SKM-1 treated with dmso at 0.1 percent for 144 hours (cell line): ENCODE results near the gene SPRY1.

Experiments used
- DNase-seq: peaks from one replicate; lab custom pipeline; 2025; ENCODE audit not compliant: unreplicated experiment; lab: John Stamatoyannopoulos, UW

The SPRY1 gene, protein sequence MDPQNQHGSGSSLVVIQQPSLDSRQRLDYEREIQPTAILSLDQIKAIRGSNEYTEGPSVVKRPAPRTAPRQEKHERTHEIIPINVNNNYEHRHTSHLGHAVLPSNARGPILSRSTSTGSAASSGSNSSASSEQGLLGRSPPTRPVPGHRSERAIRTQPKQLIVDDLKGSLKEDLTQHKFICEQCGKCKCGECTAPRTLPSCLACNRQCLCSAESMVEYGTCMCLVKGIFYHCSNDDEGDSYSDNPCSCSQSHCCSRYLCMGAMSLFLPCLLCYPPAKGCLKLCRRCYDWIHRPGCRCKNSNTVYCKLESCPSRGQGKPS

DNA sequence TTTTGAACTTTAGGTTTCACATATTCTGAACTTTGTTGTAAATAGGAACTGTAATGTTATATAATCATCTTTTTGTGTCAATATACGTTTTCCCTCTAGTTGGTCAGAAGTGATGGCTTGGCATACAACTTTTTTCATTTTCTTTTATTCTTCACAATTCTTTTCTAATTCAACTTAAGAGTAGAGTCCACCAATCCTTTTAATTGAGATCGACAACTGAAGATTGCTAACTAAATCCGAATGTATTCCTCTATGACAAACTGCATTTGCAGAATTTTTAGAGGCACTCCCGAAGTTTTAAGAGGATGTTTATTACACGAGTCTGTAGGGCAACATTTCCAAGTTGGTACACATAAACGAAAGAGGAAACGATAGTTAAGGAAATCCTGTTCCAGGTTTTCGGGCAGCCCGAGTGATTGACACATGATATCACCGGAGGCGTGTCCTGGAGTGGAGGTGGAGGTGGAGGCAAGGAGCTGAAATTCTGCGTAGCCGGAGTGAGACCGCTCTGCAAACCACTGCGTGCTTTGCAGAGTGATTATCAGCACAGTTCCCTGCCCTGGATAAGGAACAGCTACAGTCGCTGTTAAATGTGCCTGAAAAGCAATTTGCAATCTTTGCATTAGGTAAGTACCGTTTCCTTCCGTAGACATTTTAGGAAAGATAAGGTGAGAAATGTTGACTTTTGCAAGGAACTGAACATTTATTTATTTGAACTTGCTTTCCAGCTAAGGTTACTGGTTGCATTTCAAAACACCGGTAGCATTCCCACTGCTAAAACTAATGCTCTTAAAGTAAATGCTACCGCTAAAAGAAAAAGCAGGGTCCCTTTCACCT, at the start of gene SPRY1:
Gene SPRY1 (plus strand): TSS at position 489 of the 837 bp plus-strand sequence. CDS start 4,797 bp downstream, outside the sequence.
- DNase-seq = peak; percentile 92

DNA sequence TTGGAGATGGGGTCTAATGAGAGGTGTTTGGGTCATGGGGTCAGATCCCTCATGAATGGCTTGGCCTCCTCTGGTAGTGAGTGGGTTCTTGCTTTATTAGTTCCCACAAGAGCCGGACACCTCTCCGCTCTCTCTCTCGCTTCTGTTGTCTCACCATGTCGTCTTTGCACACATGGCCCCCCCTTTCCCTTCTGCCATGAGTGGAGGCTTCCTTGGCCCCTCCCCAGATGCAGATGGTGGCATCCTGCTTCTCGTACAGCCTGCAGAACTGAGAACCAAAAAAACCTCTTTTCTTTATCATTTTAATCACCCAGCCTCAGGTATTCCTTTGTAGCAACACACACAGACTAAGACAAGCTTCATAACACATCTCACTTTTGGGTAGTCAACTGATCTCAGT, 49.6 kb upstream of the SPRY1 start:
- no peak for DNase-seq

DNA sequence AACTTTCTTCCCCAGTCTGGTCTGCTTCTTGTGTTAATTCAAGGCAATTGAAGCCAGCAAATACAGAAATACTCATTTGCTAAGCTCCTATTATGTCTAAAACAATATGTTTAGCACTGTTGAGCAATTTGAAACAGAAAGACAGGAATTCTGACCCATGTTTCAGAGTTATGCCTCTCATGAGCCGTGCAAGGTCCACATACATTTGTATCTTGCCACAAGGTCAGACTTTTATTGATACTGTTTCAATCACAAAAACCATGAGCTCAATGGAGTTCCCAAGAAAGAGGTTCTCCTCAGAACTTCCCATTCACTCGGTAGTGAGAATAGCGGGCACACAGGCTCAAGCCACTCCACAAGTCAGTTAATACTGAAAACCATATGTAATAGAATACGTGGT, 47.6 kb upstream of the SPRY1 start:
- no peak for DNase-seq

DNA sequence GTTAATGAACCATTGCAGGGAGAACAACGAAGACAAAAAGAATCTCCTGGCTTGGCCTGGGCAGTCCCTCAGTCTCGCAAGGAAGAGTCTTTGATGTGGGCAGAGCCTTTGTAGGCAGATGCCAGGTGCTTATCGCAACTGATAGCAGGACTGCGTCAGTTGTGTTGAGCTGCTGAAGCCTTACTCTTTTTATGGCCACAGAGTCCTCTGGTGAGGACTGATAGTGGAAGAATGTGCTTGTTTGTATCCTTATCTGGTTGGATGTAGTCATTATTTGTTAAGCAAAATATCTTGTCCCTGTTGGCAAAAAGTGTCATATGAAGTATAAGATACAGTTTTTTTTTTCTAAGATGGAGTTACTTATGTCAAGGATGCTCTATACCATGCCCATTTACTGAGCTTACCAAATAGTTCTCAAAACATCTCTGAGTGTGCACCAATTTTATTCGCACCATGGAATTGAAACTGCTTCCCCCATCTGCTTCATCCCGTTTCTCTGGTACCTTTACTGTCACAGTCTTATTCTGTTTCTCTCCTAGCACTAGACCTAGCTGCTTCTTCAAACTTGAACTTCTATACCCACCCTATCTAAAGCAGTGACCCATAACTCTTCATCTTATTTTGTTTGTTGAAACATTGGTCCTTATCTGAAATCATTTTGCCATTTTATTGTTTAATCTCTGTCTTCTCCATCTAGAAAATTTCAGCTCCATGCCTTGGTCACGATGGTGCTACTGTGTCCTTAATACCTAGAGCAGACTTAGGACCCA, 47.0 kb upstream of the SPRY1 start:
- no peak for DNase-seq

DNA sequence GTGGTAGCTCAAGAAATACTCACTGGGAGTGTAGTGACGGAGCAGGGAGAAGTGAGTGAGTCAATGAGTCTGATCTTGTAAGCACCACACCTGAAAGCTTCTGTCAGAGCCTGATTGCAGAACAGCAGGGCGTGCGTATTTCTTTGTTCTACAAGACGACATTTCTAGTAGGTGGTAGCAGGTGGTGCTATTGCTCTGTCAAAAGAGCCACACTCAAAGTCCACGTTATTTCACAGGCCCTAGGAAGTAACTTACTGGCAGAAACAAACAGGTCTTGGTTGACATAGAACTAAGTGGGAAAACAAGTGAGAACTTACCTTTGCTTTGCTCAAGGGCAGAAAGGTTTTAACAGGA, 46.4 kb upstream of the SPRY1 start:
- DNase-seq = no peak

DNA sequence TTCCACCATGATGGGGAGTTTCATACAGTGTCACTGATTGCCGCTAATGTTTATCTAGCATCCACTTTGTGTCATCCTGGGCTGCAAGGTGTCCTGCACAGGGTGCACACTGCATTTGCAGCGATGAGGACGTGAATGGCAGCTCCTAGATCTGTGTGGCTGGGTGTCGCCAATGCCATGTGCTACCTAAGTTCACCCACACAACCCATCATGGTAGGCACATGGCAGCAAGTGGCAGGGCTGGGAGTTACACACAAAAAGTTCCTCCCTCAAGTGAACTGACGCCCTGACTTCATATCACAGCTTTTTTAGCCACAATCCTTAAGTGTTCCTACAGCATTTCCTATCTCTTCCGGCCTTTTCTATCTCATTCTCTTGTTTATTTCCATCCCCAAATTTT, 45.9 kb upstream of the SPRY1 start:
- DNase-seq = no peak

DNA sequence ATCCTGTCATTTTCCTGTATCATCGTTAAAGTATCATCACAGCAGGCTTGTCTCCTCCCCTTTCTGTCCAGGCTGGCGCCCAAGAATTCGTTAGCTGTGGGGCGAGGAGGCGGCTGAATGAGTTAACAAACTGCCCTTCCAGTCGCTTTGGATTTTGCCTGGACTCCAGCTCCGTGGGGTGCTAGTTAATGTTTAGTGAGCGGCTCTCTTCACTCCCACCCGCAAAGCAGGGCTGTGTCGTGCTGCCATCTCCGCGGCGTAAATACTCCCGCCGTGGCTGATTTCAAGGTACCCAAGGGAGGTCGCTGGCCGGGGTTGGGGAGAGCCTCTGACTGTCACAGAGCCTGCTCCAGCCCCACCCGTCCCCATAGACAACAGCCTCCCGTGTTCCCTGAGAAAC, 44.9 kb upstream of the SPRY1 start:
- DNase-seq = no peak

DNA sequence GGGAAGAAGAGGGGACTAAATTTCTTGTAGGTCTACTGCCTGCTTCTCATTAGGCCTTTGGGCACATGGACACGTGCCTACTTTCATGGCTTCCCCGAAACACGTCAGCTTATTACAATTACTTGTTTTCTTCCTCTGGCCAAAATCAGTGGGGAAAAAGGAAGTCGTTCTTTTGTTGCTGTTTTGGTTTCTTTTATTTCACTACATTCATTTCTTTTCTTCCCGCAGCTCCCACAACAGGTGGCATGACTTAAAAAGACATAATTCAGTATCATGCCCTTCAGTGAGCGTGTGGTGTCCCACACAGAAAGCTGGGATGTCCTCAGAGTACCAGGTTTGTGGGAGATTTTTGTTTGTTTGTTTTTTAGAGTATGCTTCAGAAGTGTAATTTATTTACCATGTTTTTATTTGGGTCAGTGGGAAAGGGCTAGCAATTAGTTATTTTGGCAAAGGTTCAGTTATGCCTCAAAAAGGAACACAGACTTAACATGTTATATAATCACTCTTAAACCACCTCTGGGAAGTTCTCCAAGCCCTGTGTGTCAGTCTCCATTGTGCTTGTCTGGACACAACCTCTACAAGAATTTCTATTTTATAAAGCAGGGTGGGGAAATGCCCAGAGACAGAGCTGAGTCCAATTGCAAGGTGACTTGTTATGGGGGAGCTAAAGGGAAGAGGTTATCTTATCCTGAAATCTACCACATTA, 44.2 kb upstream of the SPRY1 start:
- no peak for DNase-seq

DNA sequence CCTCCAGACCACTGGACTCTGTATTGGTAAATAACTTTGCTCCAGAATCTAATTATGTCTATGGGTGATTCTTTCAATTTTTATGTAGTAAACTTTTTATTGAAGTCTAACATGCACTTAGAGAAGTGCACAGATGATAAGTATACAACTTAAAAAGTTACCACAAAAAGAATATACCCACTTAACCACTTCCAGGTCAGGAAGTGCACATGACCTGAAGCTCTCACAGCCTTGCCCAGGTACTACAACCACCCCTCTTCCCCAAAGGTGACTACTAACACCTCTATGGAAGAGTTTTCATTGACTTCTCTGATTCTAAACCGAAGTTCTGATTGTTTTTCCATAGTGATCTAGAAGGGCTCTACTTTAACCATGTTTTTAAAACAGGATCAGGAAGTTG, 43.6 kb upstream of the SPRY1 start:
- no peak for DNase-seq

DNA sequence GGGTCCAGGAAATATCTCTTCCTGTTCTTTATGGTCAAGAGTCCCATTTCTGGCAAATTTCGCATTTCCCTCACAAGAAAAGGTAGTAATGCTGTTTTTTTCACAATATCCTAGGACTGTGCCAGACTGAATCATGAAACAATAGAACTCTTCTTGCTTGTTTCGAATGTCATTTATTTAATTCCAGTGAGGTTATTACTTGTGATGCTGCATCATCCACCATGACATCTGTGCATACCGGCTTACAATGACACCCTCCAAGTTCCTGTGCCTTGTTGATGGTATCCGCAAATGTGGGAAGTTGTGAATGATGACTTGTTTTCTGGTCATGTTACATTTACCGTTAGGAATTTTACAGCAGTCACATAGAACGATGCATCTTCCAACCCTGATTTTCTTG, 42.9 kb upstream of the SPRY1 start:
- no peak for DNase-seq

DNA sequence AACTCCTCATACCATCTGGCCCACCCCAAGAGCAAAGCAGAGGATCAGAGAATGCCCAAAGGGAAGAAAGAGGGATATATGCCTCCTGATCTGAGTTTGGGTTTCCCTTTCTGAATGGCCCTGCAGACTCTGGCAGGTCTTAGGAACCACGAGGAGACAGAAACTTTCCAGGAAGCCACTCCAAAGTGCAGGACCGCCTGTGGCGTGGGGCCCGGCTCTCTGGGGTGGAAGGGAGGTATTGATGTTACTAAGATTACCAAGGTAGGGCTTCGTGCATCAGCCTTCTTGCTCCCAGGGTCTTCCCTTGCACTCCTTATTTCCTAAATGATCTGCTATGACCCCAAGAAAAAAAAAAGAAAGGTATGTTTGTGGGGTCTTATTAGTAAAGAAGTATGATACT, 41.9 kb upstream of the SPRY1 start:
- DNase-seq = no peak

DNA sequence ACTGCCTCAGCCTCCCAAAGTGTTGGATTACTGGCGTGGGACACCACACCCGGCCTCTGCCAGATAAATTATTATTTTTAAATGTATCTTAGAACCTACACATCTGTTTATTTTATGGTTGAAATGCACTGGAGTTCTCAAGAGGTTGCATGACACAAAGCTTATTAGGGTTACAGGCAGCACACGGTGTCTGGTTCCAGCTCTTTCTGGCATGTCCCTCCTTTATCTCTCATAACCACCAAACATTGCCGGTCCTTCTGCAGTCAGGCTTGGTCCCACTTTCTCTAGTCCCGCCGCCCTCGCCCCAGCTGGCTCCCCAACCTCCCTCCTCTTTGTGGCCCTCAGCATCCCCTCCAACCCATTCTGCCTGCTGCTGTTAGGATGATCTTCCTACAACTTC, 39.7 kb upstream of the SPRY1 start:
- DNase-seq = no peak

DNA sequence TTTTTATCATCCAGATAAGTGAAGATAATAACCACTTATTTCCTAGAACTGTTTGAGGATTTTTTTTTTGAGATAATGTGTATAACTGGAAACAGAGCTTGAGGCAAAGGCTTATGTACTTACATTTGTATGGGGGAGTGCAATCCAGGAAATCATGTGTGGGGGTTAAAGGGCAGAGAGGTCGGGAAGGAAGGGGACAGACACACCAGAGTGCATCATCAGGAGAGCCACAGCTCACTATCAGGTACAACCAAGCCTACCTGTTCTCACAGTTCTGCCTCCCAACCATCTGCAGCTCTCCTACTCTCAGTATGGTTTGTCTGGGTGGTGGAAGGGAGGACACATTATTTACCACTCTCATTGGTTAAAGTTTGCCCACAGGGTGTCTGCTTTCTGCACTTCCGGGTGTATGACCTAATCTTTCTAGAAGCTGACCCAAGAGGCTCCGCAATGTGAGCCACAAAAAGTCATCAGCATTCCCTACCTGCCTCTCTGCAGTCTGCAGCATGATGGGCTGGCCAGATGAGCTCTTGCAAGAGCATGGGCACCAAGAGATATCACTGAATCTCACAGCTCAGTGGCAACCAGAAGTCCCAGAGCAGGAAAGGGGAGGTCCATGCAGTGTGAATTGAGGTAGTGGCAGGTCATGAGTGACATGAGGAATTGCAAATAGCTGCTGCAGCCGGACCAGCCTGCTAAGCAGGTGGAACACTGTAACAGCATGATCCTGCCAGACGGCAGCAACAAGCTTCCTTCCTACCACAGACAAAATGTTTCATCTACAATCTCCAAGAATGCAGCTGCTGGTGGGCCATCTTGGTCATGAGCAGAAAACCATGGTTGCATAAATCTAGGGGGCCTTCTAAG, 36.9 kb upstream of the SPRY1 start:
- no peak for DNase-seq

DNA sequence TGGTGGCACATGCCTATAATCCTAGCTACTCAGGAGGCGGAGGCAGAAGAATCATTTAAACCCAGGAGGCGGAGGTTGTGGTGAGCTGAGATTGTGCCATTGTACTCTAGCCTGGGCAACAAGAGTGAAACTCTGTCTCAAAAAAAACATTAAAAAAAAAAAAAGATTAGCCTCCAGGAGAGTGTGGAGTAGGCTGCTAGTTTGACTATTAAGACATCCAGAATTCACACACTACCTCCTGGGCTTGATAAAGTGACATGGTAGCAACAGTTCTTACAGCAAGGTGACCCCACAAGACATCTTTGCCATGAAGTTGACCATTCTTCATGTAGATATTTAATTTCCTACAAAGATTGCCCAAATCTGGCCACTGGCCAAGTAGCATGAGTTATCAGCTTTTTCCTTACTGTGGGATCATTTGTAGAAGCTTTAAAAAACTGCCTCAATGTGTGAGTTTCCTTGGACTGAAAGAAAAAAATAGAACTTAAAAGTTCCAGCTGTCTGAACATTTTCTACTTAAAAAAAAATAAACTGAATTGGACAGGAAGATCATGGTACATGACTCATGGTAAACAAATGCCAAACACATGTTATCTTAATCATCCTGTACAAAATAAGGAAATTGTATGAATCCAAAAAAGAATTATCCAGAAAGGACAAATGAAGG, 35.3 kb upstream of the SPRY1 start:
- DNase-seq = no peak

DNA sequence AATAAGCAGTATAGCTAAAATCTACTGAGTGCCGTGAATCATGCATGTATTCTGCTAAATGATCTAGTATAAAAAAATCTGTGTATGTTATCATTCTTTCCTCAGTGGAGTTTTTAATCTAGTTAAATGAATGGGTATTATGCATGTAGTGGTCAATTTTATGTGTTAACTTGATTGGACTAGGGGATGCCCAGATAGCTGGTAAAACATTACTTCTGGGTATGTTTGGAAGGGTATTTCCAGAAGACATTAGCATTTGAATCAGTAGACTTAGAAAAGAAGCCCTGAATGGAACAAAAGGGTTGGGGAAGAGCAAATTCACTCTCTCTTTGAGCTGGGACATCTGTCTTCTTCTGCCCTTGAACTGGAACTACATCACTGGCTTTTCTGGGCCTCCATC, 34.5 kb upstream of the SPRY1 start:
- DNase-seq = no peak

DNA sequence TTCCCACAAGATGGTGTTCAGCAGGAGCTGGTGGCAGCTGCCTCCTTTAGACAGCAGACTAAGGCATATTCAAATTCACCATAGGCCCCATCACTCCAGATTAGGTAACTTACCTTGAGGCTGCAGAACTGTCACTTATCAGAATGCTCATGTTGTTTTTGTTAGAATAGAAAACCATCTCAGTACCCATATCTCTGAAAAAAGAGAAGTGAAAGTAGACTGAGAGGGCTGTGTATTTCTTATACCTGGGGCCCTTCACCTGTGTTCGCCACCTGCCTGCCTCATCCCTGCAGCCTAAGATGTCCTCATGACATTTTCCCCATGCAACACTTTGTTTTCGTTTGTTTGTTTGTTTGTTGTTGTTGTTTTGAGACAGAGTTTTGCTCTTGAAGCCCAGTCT, 32.9 kb upstream of the SPRY1 start:
- DNase-seq = no peak

DNA sequence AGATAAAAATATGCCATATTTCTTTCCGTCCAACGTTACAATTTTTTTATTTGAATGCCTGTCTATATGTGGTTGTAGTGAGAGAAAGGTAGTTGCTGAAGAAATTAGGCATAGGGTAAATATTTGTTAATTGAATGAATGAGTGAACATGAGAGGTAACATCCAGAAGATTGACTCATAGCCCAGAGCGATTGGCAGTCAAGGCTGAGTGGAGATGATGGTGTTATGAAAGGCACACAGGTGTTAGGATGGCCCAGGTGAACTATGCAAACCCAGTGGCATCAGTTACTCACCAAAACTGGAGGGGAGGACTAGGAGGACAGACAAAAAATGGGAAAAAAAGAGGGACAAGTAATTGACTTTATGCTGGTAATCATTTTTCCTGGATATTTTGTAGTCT, 31.7 kb upstream of the SPRY1 start:
- DNase-seq = no peak

DNA sequence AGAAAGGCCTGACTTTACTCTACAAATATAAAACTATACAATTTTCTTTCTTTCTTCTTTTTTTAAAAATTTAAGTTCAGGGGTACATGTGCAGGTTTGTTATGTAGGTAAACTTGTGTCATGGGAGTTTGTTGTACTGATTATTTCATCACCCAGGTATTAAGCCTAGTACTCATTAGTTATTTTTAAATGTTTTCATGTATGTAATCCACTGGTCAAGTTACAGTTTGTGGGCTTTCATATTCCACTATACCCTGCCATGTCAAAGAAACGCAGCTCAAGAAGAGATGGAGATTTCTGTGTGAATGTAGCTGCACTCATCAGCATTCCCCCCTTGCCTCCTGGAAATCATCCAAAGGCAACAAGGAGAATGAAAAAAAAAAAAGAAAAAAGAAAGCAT, 31.2 kb upstream of the SPRY1 start:
- DNase-seq = no peak

DNA sequence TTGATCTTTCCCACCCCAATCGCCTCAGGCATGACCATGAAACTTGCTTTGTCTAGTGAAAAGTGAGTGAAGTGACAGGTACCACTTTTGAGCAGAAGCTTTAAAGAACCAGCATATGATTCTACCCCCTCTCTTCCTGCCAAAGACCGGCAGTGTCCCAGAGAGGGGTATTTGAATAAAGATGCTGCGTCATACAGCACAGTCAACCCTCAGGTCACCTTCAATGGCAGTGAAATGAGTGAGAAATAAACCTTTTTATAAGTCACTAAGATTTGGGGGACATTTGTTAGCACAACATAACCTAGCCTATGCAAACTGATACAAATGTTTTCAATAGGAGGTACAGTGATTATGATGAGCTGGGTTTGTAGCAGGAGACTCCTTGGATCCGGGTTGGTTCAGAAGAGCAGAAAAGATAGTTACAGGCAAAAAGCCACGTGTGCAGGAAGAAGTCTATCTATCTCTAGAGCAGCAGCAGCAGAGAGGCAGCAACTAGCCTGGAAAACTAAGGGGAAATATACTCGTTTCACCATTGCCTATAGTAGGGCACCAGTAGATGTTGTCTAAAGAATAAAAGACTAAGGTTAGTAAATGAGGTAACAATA, 30.3 kb upstream of the SPRY1 start:
- DNase-seq = no peak
